ENCODE data around the gene URGCP. TPM values are rescaled to one million over a fixed set of nuclear protein-coding genes. Genes with fewer than 3 reads are reported as not detected.
A peak's percentile ranks its signal among the peaks of the same experiment; 100 is the strongest.

The URGCP gene
- total RNA-seq, 4 donors from 2014 or later, result 33.4 to 47.9 (median 39.2) TPM

GRCh38 chr7:43922726-43923125, 16.3 kb upstream of the URGCP start:
- TF ChIP-seq EP300 (IDR thresholded peaks at IDR 0.05), result no peak
- TF ChIP-seq POLR2AphosphoS5 (IDR thresholded peaks at IDR 0.05), result no peak
- TF ChIP-seq, protein P1, sequence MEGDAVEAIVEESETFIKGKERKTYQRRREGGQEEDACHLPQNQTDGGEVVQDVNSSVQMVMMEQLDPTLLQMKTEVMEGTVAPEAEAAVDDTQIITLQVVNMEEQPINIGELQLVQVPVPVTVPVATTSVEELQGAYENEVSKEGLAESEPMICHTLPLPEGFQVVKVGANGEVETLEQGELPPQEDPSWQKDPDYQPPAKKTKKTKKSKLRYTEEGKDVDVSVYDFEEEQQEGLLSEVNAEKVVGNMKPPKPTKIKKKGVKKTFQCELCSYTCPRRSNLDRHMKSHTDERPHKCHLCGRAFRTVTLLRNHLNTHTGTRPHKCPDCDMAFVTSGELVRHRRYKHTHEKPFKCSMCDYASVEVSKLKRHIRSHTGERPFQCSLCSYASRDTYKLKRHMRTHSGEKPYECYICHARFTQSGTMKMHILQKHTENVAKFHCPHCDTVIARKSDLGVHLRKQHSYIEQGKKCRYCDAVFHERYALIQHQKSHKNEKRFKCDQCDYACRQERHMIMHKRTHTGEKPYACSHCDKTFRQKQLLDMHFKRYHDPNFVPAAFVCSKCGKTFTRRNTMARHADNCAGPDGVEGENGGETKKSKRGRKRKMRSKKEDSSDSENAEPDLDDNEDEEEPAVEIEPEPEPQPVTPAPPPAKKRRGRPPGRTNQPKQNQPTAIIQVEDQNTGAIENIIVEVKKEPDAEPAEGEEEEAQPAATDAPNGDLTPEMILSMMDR (IDR thresholded peaks at IDR 0.05), result no peak
- TF ChIP-seq POLR2A (IDR thresholded peaks at IDR 0.05), result no peak
- 100% methylated on average over 1 to 4 of the region's 4 CpGs for WGBS, 2 donors (ENCODE audit: low coverage in 1 of 2)
- Histone ChIP-seq H3K27ac (no peak overlapping the region), H3K27me3 (no peaks in the 10 kb centered on the region), H3K4me3 (no peak overlapping the region), H3K9me3 (no peaks in the 10 kb centered on the region), H3K4me1 (peaks cover 0 to 27% (median 10%) of the 10 kb centered on the region in 3 donors), H3K36me3 (peaks cover 0 to 8% of the 10 kb centered on the region in 2 donors)
- ATAC-seq, result no peak

GRCh38 chr7:43921423-43921822, 15.0 kb upstream of the URGCP start:
- Histone ChIP-seq H3K27ac (no peak overlapping the region), H3K36me3 (peaks cover 0 to 8% of the 10 kb centered on the region in 2 donors), H3K9me3 (no peaks in the 10 kb centered on the region), H3K4me3 (no peak overlapping the region), H3K27me3 (no peaks in the 10 kb centered on the region), H3K4me1 (peaks cover 0 to 16% (median 3%) of the 10 kb centered on the region in 3 donors)
- TF ChIP-seq, protein P1 (IDR thresholded peaks at IDR 0.05), result no peak
- TF ChIP-seq POLR2A (IDR thresholded peaks at IDR 0.05), result no peak
- no peak for TF ChIP-seq EP300 (IDR thresholded peaks at IDR 0.05)
- TF ChIP-seq POLR2AphosphoS5 (IDR thresholded peaks at IDR 0.05), result no peak
- no peak for ATAC-seq
- WGBS, 2 donors (ENCODE audit: low coverage in 1 of 2), result 24 to 44% methylated on average over 2 of the region's 2 CpGs

GRCh38 chr7:43915907-43916306, 9.5 kb upstream of the URGCP start:
- Histone ChIP-seq H3K36me3 (peaks cover 0 to 8% of the 10 kb centered on the region in 2 donors), H3K4me1 (no peaks in the 10 kb centered on the region), H3K27me3 (no peaks in the 10 kb centered on the region), H3K9me3 (no peaks in the 10 kb centered on the region), H3K4me3 (no peak overlapping the region), H3K27ac (no peak overlapping the region)
- 95% methylated on average over 4 to 5 of the region's 5 CpGs for WGBS, 2 donors (ENCODE audit: low coverage in 1 of 2)
- no peak for ATAC-seq
- TF ChIP-seq, protein P1 (IDR thresholded peaks at IDR 0.05), result no peak
- TF ChIP-seq EP300 (IDR thresholded peaks at IDR 0.05), result no peak
- no peak for TF ChIP-seq POLR2A (IDR thresholded peaks at IDR 0.05)
- TF ChIP-seq POLR2AphosphoS5 (IDR thresholded peaks at IDR 0.05), result no peak

GRCh38 chr7:43914795-43915194, 8.4 kb upstream of the URGCP start:
- H3K4me3 ChIP-seq, result no peak overlapping the region
- TF ChIP-seq POLR2A (IDR thresholded peaks at IDR 0.05) (no peak), EP300 (IDR thresholded peaks at IDR 0.05) (no peak), POLR2AphosphoS5 (IDR thresholded peaks at IDR 0.05) (no peak)
- TF ChIP-seq, protein P1 (IDR thresholded peaks at IDR 0.05), result no peak
- no peaks in the 10 kb centered on the region for H3K9me3 ChIP-seq
- no peaks in the 10 kb centered on the region for H3K4me1 ChIP-seq
- H3K27ac ChIP-seq, result no peak overlapping the region
- ATAC-seq, result no peak
- peaks cover 0 to 8% of the 10 kb centered on the region in 2 donors for H3K36me3 ChIP-seq
- H3K27me3 ChIP-seq, result no peaks in the 10 kb centered on the region
- WGBS, 2 donors (ENCODE audit: low coverage in 1 of 2), result 85% methylated on average over 4 of the region's 5 CpGs

GRCh38 chr7:43905956-43906330, 453 bp downstream of the URGCP start:
- TF ChIP-seq EP300 (IDR thresholded peaks at IDR 0.05), result no peak
- peak; percentile 20 for TF ChIP-seq POLR2AphosphoS5 (IDR thresholded peaks at IDR 0.05)
- TF ChIP-seq, protein P1 (IDR thresholded peaks at IDR 0.05), result no peak
- H3K36me3 ChIP-seq, result no peaks in the 10 kb centered on the region
- peaks cover 3 to 56% (median 18%) of the 10 kb centered on the region in 3 donors for H3K4me1 ChIP-seq
- 0 to 2% methylated on average over 10 of the region's 43 CpGs for WGBS, 2 donors (ENCODE audit: low coverage in 1 of 2)
- no peaks in the 10 kb centered on the region for H3K27me3 ChIP-seq
- ATAC-seq, result peak; percentile 31
- H3K27ac ChIP-seq, result peak overlapping the region; percentile 24 to 93 (median 92)
- H3K9me3 ChIP-seq, result no peaks in the 10 kb centered on the region
- H3K4me3 ChIP-seq, result peak overlapping the region; percentile 74 to 85
